ENCODE measurements around the gene HLCS.

HLCS gene

DNA sequence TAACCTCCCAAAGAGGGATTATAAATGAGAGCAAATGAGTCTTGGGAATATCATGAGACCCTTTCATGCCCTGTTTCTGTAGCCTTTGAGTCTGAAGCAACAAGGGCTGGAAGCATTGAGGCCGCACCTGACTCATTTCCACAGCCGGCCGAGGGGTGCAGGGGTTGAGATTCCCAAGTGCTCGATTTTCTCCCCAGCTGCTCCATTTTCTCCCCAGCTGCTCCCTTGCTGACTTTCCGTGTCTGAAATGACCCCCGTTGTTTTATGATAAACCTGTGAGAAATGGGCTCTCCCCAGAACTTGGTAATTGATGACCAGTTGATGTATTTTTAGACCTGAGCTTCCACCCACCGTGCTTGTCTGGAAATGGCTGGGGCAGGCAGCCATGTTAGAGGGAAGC lies 244.7 kb downstream of the HLCS start:
- DNase-seq (ENCODE audit: extremely low read depth, low read depth), result no peak
- no peak overlapping the region for H3K4me3 ChIP-seq (replicated peaks; ENCODE audit: low read depth, low read length)
- TF ChIP-seq, protein P1, sequence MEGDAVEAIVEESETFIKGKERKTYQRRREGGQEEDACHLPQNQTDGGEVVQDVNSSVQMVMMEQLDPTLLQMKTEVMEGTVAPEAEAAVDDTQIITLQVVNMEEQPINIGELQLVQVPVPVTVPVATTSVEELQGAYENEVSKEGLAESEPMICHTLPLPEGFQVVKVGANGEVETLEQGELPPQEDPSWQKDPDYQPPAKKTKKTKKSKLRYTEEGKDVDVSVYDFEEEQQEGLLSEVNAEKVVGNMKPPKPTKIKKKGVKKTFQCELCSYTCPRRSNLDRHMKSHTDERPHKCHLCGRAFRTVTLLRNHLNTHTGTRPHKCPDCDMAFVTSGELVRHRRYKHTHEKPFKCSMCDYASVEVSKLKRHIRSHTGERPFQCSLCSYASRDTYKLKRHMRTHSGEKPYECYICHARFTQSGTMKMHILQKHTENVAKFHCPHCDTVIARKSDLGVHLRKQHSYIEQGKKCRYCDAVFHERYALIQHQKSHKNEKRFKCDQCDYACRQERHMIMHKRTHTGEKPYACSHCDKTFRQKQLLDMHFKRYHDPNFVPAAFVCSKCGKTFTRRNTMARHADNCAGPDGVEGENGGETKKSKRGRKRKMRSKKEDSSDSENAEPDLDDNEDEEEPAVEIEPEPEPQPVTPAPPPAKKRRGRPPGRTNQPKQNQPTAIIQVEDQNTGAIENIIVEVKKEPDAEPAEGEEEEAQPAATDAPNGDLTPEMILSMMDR (IDR thresholded peaks at IDR 0.05; ENCODE audit: low read depth, low read length, missing control alignments), result no peak

DNA sequence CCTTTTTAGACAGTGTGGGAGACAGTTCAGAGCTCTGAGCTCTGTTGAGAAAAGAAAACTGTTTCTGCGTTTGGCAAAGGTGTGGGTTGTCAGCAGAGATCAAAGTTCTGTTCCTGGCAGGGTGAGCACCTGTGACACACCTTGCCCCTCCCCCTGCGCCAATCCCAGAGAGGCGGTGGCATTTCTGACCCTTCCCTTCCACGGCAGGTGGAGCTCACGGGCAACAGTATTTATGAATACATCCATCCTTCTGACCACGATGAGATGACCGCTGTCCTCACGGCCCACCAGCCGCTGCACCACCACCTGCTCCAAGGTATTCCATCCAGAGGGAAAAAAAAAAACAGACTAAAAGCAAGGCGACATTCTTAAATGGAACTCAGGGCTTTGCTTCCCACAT lies 246.9 kb downstream of the HLCS start:
- TF ChIP-seq, protein P1 (IDR thresholded peaks at IDR 0.05; ENCODE audit: low read depth, low read length, missing control alignments), result no peak
- H3K4me3 ChIP-seq (replicated peaks; ENCODE audit: low read depth, low read length), result no peak overlapping the region
- no peak for DNase-seq (ENCODE audit: extremely low read depth, low read depth)

DNA sequence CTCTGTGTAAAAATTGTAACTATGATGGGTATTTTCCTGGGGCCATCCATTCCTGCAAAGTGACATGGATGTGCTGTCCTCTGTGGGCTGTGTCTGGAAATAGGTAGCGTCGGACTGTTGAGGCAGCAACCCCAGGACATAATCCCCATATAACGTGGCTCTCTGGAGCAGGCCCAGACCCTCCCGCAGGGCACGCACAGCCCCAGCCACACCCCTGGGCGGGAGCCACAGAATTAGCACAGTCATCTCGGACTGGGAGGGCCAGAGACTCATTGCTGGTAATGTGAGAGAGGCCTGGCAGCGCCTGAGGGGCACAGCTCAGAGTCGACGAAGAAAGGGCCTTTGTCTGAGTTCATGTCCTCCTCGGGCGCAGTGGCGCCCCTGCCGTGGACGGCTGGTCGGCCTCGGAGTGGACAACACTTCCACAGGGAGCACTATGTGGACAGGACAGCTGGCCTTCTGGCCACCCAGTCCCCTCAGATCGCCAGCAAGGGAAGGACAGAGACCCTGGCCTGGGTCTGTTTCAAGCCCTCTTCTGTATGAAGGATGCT lies 247.4 kb downstream of the HLCS start:
- TF ChIP-seq, protein P1 (IDR thresholded peaks at IDR 0.05; ENCODE audit: low read depth, low read length, missing control alignments), result no peak
- no peak for DNase-seq (ENCODE audit: extremely low read depth, low read depth)
- H3K4me3 ChIP-seq (replicated peaks; ENCODE audit: low read depth, low read length), result no peak overlapping the region

DNA sequence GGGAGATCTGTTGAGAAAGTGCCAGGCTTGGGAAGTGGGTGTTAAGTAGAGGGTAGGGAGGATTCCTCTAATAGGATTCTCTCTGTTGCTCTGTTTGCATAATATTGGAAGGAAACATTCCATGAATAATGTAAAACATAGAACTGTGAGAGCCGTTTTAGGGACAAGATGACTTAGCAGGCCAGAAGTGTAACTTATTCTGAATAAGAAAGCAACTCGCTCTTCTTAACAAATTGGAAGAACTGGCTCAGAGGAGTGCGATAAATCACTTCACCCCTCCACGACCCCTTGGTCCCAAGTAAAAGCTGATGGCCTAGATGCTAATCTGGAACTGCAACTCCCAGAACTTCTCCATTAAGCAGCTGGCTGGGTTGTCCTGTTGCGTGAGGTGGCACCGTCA lies 248.5 kb downstream of the HLCS start:
- H3K4me3 ChIP-seq (replicated peaks; ENCODE audit: low read depth, low read length), result no peak overlapping the region
- TF ChIP-seq, protein P1 (IDR thresholded peaks at IDR 0.05; ENCODE audit: low read depth, low read length, missing control alignments), result no peak
- no peak for DNase-seq (ENCODE audit: extremely low read depth, low read depth)

DNA sequence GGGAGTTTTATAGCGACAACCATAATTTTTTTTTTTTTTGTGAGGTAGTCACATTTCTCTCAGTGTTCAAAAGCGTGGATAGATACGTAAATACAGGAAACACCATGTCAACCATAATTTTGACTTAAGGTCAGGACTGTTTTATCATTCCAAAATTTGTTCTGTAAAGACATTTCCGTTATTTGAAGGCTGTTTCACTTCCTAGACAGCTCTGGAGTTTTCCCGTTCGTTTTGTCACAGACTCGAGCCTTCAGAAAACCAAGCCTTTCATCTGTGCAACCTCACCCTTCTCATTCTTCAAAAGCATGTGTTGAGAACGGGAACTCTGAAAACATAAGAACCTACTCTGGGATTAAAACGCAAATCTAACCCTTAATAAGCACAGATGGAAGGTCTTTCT lies 249.6 kb downstream of the HLCS start:
- TF ChIP-seq, protein P1 (IDR thresholded peaks at IDR 0.05; ENCODE audit: low read depth, low read length, missing control alignments), result no peak
- H3K4me3 ChIP-seq (replicated peaks; ENCODE audit: low read depth, low read length), result no peak overlapping the region
- no peak for DNase-seq (ENCODE audit: extremely low read depth, low read depth)

DNA sequence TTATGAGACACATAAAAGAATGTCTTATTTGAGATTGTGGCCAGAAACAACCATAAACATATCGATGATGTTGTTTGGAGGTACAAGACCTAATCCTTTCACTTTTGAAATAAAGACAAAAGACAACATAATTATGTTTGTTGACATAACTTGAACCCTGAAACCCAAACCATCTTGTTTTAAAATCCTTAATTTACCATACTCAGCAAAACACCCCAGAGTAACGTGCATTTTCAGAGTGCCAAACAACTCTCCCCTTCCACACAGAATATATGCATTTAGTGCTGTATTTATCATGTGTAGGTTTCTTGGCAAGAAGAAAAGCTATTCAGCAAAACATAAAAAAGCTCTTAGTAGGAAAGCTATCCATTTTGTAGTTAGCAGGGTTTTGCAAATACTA lies 250.1 kb downstream of the HLCS start:
- no peak overlapping the region for H3K4me3 ChIP-seq (replicated peaks; ENCODE audit: low read depth, low read length)
- TF ChIP-seq, protein P1 (IDR thresholded peaks at IDR 0.05; ENCODE audit: low read depth, low read length, missing control alignments), result no peak
- DNase-seq (ENCODE audit: extremely low read depth, low read depth), result no peak

DNA sequence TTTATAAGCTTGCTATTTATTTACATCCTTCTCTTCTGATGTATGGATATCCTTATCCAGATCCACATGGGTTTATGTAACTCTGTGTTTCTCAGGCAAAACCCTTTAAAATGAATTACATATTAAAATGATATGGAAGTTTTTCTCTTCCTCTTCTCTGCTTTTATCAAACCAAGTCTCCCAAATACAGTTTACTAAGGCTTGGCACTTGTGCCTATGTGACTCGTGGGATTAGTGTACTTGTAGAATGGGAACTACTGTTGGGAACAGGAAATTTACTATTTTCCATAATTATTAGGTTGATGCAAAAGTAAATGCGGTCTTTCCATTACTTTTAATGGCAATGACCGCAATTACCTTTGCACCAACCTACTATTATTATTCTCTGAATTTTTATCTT lies 252.7 kb downstream of the HLCS start:
- no peak for DNase-seq (ENCODE audit: extremely low read depth, low read depth)
- TF ChIP-seq, protein P1 (IDR thresholded peaks at IDR 0.05; ENCODE audit: low read depth, low read length, missing control alignments), result no peak
- no peak overlapping the region for H3K4me3 ChIP-seq (replicated peaks; ENCODE audit: low read depth, low read length)
